GM12892 (cell line): ENCODE results near the gene MRPS35.

Experiments
- POLR2AphosphoS5 ChIP-seq: IDR thresholded peaks from 2 replicates; pipeline ENCODE4 v1.6.1; 2011; ENCODE audit warnings: low read depth, low read length, control low read depth
- TAF1 ChIP-seq: IDR thresholded peaks from 2 replicates; pipeline ENCODE4 v1.6.1; 2011; ENCODE audit warnings: low read depth, mild to moderate bottlenecking, control low read depth, low read length, borderline replicate concordance

DNA sequence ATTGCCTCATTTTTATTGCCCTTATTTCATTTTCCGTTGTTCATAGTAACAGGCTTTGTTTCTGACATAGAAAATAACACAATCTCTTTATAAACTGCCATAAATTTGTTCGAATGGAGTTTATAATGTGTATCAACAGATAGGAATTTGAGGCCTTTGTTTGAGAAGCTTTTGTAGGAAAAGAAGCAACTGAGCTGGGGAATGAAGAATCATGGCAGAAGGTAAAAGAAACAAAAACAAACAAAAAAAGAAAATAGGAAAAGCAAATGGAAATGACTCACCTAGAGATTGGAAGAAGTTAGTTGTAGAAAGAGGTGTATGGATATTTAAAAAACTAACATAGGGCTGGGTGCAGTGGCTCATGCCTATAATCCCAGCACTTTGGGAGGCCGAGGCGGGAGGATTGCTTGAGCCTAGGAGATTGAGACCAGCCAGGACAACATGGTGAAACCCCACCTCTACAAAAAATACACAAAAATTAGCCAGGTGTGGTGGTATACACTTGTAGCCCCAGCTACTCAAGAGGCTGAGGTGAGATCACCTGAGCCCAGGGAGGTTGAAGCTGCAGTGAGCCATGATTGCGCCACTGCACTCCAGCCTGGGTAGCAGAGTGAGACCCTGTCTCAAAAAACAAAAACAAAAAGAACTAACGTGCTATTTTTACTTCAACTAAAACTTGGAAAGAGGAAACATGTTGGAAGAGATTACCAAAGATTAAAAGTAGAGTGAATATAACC, 14.9 kb upstream of the MRPS35 start:
- no peak for TF ChIP-seq TAF1
- TF ChIP-seq POLR2AphosphoS5: no peak
